Mucosa of descending colon (tissue), 3 donors: ENCODE data around the gene OGFOD3. TPM values are rescaled to one million over a fixed set of nuclear protein-coding genes. Genes with fewer than 3 reads are reported as not detected.

Experiments
- ATAC-seq: fragments of 200-7000 bp; cut with Tn5 transposase; one replicate; pipeline ENCODE4 v1.9.1; 2020; ENCODE audit warnings: mild to moderate bottlenecking, moderate library complexity
- DNase-seq, 3 donors: peaks; one replicate each; pipeline ENCODE4 v3.0.0-alpha.2; 2020
- H3K36me3 ChIP-seq: fragments of 200-600 bp; one replicate; pipeline ENCODE4 v1.8.0; 2021; ENCODE audit warnings: low read depth, mild to moderate bottlenecking
- H3K4me1 ChIP-seq: fragments of 200-600 bp; one replicate; pipeline ENCODE4 v1.8.0; 2021; ENCODE audit warnings: low read depth, mild to moderate bottlenecking
- H3K4me3 ChIP-seq: fragments of 200-600 bp; one replicate; pipeline ENCODE4 v1.8.0; 2021; ENCODE audit warnings: mild to moderate bottlenecking
- H3K9me3 ChIP-seq: fragments of 200-600 bp; one replicate; pipeline ENCODE4 v1.8.0; 2021; ENCODE audit warnings: mild to moderate bottlenecking
- intact Hi-C, 2 donors: fragments of 100-400 bp; cut with DNase I in 1 of 2; cut with micrococcal nuclease in 1 of 2; formaldehyde crosslinking; loops; one replicate each; pipeline versions ENCODE4 v1.11.0 to v1.11.1; 2022; cut with DNase I, micrococcal nuclease
- long read RNA-seq, 2 donors: library from polyadenylated mRNA; unstranded; transcript quantifications; one replicate each; pipeline ENCODE4 v2.0.0, GENCODE V29; 2019 to 2021
- total RNA-seq, 3 donors: library from RNA; stranded (reverse); fragmentation: NEBNext Ultra II Directional in 2 of 3; extraction: Animal tissue kit (Norgen Biotek cat#: 25700) in 2 of 3; gene quantifications; one replicate each; pipeline versions ENCODE4 v1.2.1 to v1.2.4, GENCODE V29; 2021 to 2023
- TF ChIP-seq, protein P1 (sequence below): fragments of 200-600 bp; IDR thresholded peaks from one replicate; pipeline ENCODE4 v1.8.0; 2022; ENCODE audit warnings: antibody characterized with exemption, mild to moderate bottlenecking
- donor health status: DM: no; HTN: no; CAD: no; lungs with moderate emphysema.
- donor health status: DM: no; HTN: no; CAD: no.
- donor health status: DM: no; HTN: yes; CAD: no.

The OGFOD3 gene
- total RNA-seq: 10 to 100 TPM; 26.2 to 28.8 (median 26.2) TPM
- long read RNA-seq, donor 1, full-length matches to known transcripts: 41 of 59 reads
- long read RNA-seq, donor 1, partial matches to known transcripts: 2 of 59 reads
- long read RNA-seq, donor 1, other reads (novel, unspliced or antisense): 16 of 59 reads
- long read RNA-seq, donor 2, full-length matches to known transcripts: 28 of 37 reads
- long read RNA-seq, donor 2, partial matches to known transcripts: 1 of 37 reads
- long read RNA-seq, donor 2, other reads (novel, unspliced or antisense): 8 of 37 reads

DNA sequence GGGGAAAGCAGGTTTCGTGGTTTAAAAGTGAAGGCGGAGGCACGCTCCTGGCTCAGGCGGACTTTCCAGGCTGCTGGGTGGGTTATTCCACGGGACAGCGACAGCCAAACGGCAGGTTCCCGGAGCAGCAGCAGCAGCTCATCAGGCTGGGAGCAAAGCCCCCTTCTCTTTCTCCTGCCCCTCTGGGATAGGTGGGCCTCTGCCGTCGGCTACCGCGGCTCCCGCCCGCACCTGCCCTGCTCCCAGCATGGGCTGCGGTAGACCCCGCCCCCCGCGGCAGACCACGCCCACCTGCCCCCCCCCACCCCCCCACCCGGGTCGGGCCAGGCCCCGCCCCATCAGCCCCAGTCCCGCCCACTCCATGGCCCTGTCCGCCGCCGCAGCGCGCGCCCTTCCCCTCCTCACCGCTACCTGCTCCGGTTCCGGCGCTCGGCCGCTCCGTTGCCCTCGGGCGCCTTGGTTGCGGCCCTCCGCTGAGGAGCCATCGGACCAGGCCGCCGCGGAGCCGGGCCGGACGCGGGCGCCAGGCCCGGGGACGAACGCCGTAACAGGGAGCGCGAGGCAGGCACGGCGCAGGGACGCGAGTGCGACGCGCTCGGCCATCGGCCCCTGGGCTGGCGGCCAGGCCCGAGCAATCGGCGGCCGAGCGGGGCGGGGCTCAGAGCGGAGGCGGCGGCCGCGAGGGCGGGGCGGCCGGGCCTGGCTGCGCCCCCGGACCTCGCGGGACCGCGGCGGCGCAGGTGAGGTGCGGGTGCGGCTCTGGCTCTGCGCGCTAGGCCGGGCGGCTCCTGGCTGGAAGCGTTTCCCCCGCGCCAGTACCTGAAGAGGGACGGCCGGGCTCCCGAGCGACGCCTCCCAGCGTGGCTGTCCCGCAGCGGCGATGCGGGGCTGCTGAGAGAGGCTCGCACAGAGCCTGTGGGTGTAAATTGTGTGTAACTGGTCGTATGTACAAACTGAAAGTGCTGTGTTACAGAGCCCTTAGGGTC is at the start of gene OGFOD3, which contains the start of gene HEXD:
Gene OGFOD3, minus strand, starts transcription at position 586 of the 986 bp plus-strand sequence. Its CDS starts 101 bp downstream, at position 485.
Gene HEXD, plus strand, starts transcription at position 347 of the 986 bp plus-strand sequence. CDS start 1,453 bp downstream, outside the sequence.
- intact Hi-C loops: loop anchor here in 1 of 2 donors (10.0 kb wide), 1 partner anchor 63 kb away; the partner anchor contains the start of gene TEX19
- TF ChIP-seq, protein P1, sequence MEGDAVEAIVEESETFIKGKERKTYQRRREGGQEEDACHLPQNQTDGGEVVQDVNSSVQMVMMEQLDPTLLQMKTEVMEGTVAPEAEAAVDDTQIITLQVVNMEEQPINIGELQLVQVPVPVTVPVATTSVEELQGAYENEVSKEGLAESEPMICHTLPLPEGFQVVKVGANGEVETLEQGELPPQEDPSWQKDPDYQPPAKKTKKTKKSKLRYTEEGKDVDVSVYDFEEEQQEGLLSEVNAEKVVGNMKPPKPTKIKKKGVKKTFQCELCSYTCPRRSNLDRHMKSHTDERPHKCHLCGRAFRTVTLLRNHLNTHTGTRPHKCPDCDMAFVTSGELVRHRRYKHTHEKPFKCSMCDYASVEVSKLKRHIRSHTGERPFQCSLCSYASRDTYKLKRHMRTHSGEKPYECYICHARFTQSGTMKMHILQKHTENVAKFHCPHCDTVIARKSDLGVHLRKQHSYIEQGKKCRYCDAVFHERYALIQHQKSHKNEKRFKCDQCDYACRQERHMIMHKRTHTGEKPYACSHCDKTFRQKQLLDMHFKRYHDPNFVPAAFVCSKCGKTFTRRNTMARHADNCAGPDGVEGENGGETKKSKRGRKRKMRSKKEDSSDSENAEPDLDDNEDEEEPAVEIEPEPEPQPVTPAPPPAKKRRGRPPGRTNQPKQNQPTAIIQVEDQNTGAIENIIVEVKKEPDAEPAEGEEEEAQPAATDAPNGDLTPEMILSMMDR: no peak
- peaks cover 18% of the 10 kb centered on the region for H3K4me1 ChIP-seq

DNA sequence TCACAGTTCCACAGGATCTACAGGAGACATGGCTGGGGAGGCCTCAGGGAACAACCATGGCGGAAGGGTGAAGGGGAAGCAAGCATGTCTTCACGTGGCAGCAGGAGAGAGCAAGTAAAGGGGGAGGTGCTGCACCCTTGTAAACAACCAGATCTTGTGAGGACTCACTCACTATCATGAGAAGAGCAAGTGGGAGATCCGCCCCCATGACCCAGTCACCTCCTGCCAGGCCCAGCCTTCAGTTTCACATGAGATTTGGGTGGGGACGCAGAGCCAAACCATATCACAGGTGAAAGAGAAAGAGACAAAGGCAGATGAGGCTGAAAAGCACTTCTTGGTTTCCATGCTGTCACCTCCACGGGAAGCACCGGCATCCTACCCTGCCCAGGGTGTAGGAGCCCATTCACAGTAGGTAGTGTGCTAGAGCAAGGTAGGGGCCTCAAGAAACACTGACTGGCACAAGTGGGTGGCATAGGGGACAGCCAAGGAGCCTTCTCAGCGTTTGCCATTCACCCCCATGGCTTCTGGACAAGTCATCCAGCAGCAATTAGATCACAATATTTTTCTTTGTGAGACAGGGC is 46.7 kb upstream of the OGFOD3 start:
- TF ChIP-seq, protein P1: no peak
- Histone ChIP-seq H3K9me3 (no peaks in the 10 kb centered on the region), H3K36me3 (peaks cover 5% of the 10 kb centered on the region), H3K4me3 (no peak overlapping the region), H3K4me1 (no peaks in the 10 kb centered on the region)
- ATAC-seq (no peak), DNase-seq (peak in 1 of 3 donors; percentile 18)
- intact Hi-C loops: no loop called here

More for the DNA sequence above, at the start of gene OGFOD3, which contains the start of gene HEXD:
- Histone ChIP-seq H3K4me3 (peak within 1 kb of the TSS; percentile 40), H3K9me3 (no peaks in the 10 kb centered on the region), H3K36me3 (no peaks in the 10 kb centered on the region)
- ATAC-seq (peak; percentile 97), DNase-seq (peak; percentile 88 to 93 (median 90))

DNA sequence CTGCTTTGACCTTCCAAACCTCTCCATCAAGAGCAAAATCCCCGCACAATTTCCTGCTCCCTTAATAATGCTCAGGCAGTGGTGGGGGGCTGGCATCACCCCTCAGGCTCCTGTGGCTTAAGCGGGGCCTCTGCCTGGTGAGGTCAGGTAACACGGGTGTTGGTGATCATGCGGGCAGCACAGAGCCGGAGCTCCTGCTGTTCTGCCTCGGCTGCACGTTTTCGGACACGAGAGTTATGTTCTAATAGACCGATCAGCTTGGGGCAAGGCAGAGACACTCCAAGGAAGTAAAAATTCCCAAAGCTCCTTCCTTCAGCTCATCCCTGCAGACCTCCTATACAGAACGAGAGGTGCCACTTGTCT is 46.2 kb upstream of the OGFOD3 start:
- TF ChIP-seq, protein P1: no peak
- DNase-seq (no peak), ATAC-seq (no peak)
- Histone ChIP-seq H3K4me1 (peaks cover 3% of the 10 kb centered on the region), H3K4me3 (no peak overlapping the region), H3K9me3 (no peaks in the 10 kb centered on the region), H3K36me3 (peaks cover 5% of the 10 kb centered on the region)
- intact Hi-C loops: no loop called here

GRCh38 chr17:82463925-82464566 is 45.7 kb upstream of the OGFOD3 start:
- TF ChIP-seq, protein P1: no peak
- intact Hi-C loops: no loop called here
- H3K9me3 ChIP-seq: no peaks in the 10 kb centered on the region
- peaks cover 4% of the 10 kb centered on the region for H3K36me3 ChIP-seq
- DNase-seq (no peak), ATAC-seq (no peak)
- peaks cover 8% of the 10 kb centered on the region for H3K4me1 ChIP-seq
- H3K4me3 ChIP-seq: no peak overlapping the region

DNA sequence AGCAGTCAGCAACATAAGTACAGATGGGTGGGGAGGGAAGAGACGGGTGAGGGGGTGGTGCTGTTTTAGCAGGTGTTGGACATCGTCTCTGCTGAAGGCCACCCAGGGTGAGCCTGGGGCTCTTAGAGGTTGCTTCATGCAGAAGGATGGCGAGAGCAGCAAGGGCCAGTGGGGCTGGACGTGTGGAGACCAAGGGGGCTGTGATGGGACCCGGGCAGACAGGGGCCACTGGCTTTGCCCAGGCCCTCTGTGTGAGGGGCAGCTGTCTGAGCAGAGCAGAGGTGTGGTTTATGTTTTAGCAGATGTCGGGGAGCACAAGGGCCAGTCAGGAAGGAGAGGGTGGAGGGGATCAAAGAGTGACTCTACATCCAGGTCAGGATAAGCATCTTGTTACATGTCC is 45.0 kb upstream of the OGFOD3 start:
- TF ChIP-seq, protein P1: no peak
- H3K36me3 ChIP-seq: no peaks in the 10 kb centered on the region
- H3K4me1 ChIP-seq: peaks cover 8% of the 10 kb centered on the region
- DNase-seq (peak in 1 of 3 donors; percentile 25), ATAC-seq (no peak)
- intact Hi-C loops: no loop called here
- no peak overlapping the region for H3K4me3 ChIP-seq
- H3K9me3 ChIP-seq: no peaks in the 10 kb centered on the region
